ENCODE measurements around the gene TP53I3. TPM values are rescaled to one million over a fixed set of nuclear protein-coding genes. Genes with fewer than 3 reads are reported as not detected.
A peak's percentile ranks its signal among the peaks of the same experiment; 100 is the strongest.
"Not testable (repeated sequence)": the region's sequence is repeated elsewhere in the genome, so short reads cannot be mapped to it uniquely, and the experiment has no call there.

TP53I3 gene
- polyA plus RNA-seq, 4 donors = 39.4 to 71.9 (median 51.6) TPM

DNA sequence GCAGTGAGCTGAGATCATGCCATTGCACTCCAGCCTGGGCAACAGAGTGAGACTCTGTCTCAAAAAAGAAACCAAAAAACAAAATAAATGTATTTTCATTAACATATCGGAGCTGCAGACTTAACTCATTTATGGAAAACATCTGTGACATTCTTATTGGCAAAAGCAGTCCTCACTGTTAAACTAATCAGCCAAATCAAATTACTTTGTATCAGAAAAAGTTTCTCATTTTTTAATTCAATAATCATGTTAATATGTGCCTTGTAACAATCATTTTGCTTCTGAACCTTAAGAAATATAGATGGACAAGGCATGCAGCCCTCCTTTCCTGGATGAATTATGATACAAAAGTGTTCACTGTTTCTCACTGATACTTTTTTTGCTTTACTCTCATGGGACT, 18.0 kb upstream of the TP53I3 start:
- DNase-seq (ENCODE audit: low read depth in 4 of 4, low spot score in 3 of 4) = no peak

DNA sequence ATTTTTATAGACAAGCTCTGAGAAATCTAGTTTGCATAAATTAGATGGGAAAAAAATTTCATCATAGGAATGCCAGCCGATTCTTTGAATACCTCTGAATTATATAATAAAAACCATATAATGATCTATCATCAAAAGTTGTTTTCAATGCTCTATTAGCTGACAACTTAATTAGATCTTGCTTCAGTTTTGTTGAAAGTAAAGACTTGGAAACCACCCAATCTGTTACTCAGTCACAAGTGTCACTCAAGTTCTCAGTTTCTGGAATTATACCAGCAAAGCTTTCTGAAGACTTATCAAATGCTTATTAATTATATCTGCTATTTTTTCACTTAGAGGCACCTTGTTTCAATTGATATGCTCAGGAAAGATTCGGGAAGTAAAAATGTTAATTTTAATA, 17.4 kb upstream of the TP53I3 start:
- no peak for DNase-seq (ENCODE audit: low read depth in 4 of 4, low spot score in 3 of 4)

- not testable (repeated sequence) for DNase-seq (ENCODE audit: low read depth in 4 of 4, low spot score in 3 of 4)
Observed at GRCh38 chr2:24100732-24101131, 16.1 kb upstream of the TP53I3 start.

DNA sequence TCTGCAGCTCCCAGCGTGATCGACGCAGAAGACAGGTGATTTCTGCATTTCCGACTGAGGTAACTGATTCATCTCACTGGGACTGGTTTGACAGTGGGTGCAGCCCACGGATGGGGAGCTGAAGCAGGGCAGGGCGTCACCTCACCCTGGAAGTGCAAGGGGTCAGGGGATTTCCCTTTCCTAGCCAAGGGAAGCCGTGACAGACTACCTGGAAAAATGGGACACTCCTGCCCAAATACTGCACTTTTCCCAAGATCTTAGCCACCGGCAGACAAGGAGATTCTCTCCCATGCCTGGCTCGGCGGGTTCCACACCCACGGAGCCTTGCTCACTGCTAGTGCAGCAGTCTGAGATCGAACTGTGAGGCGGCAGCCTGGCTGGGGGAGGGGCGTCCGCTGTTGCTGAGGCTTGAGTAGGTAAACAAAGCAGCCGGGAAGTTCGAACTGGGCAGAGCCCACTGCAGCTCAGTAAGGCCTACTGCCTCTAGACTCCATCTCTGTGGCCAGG, 10.6 kb upstream of the TP53I3 start:
- DNase-seq (ENCODE audit: low read depth in 4 of 4, low spot score in 3 of 4) = not testable (repeated sequence)

GRCh38 chr2:24093270-24093669, 8.6 kb upstream of the TP53I3 start:
- not testable (repeated sequence) for DNase-seq (ENCODE audit: low read depth in 4 of 4, low spot score in 3 of 4)

DNA sequence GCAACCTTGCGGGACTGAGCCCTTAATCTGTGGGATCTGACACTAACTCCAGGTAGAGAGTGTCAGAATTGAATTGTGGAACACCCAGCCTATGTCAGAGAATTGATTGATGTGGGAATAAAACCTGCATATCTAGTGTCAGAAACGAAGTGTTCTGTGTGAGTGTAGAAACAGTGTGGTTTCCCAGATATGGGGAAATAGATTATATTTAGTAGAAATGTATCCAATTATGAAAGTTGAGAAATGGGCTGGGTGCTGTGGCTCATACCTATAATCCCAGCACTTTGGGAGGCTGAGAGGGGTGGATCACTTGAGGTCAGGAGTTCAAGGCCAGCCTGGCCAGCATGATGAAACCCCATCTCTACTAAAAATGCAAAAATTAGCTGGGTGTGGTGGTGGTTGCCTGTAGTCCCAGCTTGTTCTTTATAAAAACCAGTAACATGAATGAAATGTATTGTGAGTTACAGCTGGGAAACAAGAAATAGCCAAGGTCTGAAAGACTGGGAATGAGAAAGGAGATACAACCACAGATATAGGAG, 4.3 kb upstream of the TP53I3 start:
- DNase-seq (ENCODE audit: low read depth in 4 of 4, low spot score in 3 of 4) = no peak

GRCh38 chr2:24087032-24087431, 2.4 kb upstream of the TP53I3 start:
- no peak for DNase-seq (ENCODE audit: low read depth in 4 of 4, low spot score in 3 of 4)

- DNase-seq (ENCODE audit: low read depth in 4 of 4, low spot score in 3 of 4) = no peak
Observed at GRCh38 chr2:24086241-24086640, 1.6 kb upstream of the TP53I3 start.

GRCh38 chr2:24085200-24085489, 511 bp upstream of the TP53I3 start:
- no peak for DNase-seq (ENCODE audit: low read depth in 4 of 4, low spot score in 3 of 4)

DNA sequence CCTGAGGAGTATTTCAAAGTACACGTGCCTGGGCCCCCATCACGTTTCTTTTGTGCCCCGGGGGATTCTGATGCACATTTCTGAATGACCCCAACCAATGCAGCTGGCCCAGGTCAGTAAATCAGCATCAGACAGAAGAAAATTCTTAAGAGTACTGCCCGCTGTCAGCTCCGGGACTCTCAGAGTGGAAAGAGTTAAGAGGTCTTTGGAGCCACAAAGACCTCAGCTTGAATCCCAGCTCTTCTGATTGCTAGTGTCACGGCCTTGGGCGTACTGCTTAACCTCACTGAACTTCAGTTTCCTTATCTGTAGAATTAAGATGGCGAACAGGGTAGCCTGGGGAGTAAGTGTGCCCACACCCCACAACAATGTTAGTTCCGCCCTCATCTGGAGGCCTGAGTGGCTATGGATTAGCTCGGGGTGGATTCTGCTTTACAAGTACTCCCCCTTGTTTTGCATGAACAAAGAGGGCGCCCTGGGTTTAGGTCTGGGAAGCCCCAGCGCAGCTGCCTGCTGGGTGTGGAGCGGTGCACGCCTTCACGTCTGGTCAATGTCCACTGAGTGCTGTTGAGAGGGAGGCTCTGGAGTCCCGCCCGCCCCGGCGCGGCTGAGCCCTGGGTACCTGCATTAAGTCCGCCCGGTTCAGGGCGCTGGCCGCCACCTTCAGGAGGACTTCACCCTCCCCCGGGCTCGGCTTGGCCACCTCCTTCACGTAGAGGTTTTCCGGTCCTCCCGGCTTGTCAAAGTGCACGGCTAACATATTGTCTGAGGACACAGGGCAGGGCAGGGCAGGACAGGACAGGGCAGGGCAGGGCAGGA, 858 bp downstream of the TP53I3 start:
- DNase-seq (ENCODE audit: low read depth in 4 of 4, low spot score in 3 of 4) = peak; percentile 59 to 68 (median 63)

GRCh38 chr2:24082787-24083566, 1.7 kb downstream of the TP53I3 start:
- DNase-seq (ENCODE audit: low read depth in 4 of 4, low spot score in 3 of 4) = no peak

DNA sequence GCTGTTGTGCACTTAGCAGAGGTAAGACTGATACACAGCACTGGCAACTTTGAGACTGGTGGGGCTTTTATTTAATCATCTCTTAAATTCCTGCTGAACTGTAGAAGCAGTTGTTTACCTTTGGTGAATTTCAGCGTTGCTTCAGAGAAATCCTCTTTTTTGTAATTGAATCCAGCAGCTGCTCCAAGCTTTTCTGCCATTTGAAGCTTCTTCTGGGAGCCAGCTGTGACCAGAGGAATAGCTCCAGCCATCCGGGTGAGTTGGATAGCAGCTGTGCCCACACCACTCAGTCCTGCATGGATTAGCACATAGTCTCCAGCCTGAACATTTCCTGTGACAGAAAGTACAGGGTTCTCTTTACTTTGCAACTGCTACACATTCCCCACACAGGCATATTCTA, 3.9 kb downstream of the TP53I3 start:
- no peak for DNase-seq (ENCODE audit: low read depth in 4 of 4, low spot score in 3 of 4)

- no peak for DNase-seq (ENCODE audit: low read depth in 4 of 4, low spot score in 3 of 4)
Observed at GRCh38 chr2:24077879-24078278, 6.8 kb downstream of the TP53I3 start.

GRCh38 chr2:24077535-24077877, 7.1 kb downstream of the TP53I3 start:
- no peak for DNase-seq (ENCODE audit: low read depth in 4 of 4, low spot score in 3 of 4)

GRCh38 chr2:24076849-24077534, 7.6 kb downstream of the TP53I3 start:
- DNase-seq (ENCODE audit: low read depth in 4 of 4, low spot score in 3 of 4) = no peak

DNA sequence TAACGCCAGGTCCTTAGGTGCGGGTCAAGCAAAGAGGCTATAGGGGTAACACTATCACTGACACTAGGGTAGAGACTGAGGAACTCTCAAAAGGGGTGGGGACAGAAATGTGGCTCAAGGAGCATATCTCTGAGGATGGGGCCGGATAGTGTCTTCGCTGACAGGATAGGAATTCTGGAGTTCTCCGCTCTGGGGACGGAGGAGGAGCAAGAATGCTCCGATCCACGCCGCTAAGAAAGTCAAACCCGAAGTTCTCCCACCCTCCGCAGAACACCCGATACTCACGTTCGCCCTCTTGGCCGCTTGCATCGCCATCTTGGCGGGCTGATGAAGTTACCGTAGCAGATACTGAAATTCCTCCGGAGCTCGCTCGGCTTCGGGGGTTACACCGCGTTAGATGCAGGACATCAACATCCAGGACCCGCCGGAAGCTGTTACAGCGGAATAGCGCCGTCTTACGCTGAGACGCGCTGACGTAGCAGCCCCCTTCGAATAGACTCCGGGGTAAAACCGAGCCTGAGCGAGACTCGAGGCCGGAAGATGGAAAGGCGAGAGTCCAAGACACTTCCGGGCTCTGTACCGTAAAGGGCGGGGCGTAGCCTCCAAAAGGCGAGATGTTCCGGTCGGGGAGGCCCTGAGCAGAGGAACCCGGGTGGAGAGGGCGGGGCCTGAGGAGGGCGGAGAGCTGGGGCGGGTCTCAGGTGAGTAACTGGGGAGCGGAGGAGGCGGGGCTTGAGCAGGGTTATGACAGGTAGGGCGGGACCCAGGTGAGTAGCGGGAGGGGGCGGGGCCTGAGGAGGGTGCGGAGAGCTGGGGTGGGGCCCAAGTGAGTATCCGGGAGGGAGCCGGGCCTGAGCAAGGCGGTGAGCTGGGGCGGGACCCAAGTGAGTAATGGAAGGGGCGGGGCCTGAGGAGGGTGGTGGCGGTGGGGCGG, 8.5 kb downstream of the TP53I3 start, which contains the start of gene SF3B6:
TSS of gene SF3B6 (minus strand) at position 412 of the 934 bp plus-strand sequence. CDS start at position 315, 97 bp downstream.
- DNase-seq (ENCODE audit: low read depth in 4 of 4, low spot score in 3 of 4) = peak; percentile 96 to 99 (median 98)

GRCh38 chr2:24075259-24075658, 9.4 kb downstream of the TP53I3 start:
- no peak for DNase-seq (ENCODE audit: low read depth in 4 of 4, low spot score in 3 of 4)

- no peak for DNase-seq (ENCODE audit: low read depth in 4 of 4, low spot score in 3 of 4)
Observed at GRCh38 chr2:24073816-24074215, 10.8 kb downstream of the TP53I3 start.

DNA sequence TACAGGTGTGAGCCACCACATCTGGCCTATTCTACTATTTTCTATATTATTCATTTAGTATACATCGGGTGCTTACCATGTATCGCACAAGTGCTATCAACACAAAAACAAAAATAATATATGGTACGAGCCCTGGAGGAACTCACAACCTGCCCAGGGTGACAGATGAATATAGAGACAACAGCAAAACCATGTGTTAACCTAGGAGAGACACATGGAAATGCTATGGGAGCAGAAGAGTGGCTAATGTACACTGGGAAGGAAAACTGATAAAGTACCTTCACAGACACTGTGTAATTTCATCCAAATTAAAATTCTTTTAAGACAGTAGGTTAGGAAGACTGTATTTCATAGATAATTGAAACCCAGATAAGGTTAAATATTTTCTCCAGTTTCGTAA, 12.4 kb downstream of the TP53I3 start:
- no peak for DNase-seq (ENCODE audit: low read depth in 4 of 4, low spot score in 3 of 4)

- no peak for DNase-seq (ENCODE audit: low read depth in 4 of 4, low spot score in 3 of 4)
Observed at GRCh38 chr2:24065341-24065740, 19.3 kb downstream of the TP53I3 start.

Data from left renal pelvis (tissue), 4 donors.